ENCODE measurements around the gene NPC2.

The NPC2 gene

GRCh38 chr14:74527736-74528280, 34.7 kb upstream of the NPC2 start:
- TF ChIP-seq ISL1 (CRISPR knock-in tag; IDR thresholded peaks at IDR 0.05) (no peak), TSHZ2 (CRISPR knock-in tag; IDR thresholded peaks at IDR 0.05) (no peak), PPARA (CRISPR knock-in tag; IDR thresholded peaks at IDR 0.05; ENCODE audit: borderline replicate concordance) (no peak)
- ATAC-seq = no peak

GRCh38 chr14:74526854-74527585, 33.9 kb upstream of the NPC2 start:
- TF ChIP-seq ARNTL (CRISPR knock-in tag; IDR thresholded peaks at IDR 0.05; ENCODE audit: borderline replicate concordance, low read depth) (no peak), CSRNP3 (CRISPR knock-in tag; IDR thresholded peaks at IDR 0.05) (no peak), ZNF70 (CRISPR knock-in tag; IDR thresholded peaks at IDR 0.05) (no peak), TOX (CRISPR knock-in tag; IDR thresholded peaks at IDR 0.05; ENCODE audit: borderline replicate concordance) (no peak), PATZ1 (CRISPR knock-in tag; IDR thresholded peaks at IDR 0.05; ENCODE audit: borderline replicate concordance) (no peak), BACH2 (CRISPR knock-in tag; IDR thresholded peaks at IDR 0.05; ENCODE audit: borderline replicate concordance) (no peak), ZC3H10 (CRISPR knock-in tag; IDR thresholded peaks at IDR 0.05) (no peak), CREB5 (CRISPR knock-in tag; IDR thresholded peaks at IDR 0.05; ENCODE audit: low read depth) (no peak), ISL1 (CRISPR knock-in tag; IDR thresholded peaks at IDR 0.05) (no peak), CSDC2 (CRISPR knock-in tag; IDR thresholded peaks at IDR 0.05) (no peak)
- ATAC-seq = no peak

- TF ChIP-seq RARB (CRISPR knock-in tag; IDR thresholded peaks at IDR 0.05) (no peak), ZNF70 (CRISPR knock-in tag; IDR thresholded peaks at IDR 0.05) (no peak), CSRNP3 (CRISPR knock-in tag; IDR thresholded peaks at IDR 0.05) (no peak), ZNF8 (CRISPR knock-in tag; IDR thresholded peaks at IDR 0.05) (no peak), CREB5 (CRISPR knock-in tag; IDR thresholded peaks at IDR 0.05; ENCODE audit: low read depth) (no peak), OSR1 (CRISPR knock-in tag; IDR thresholded peaks at IDR 0.05) (no peak)
- no peak for ATAC-seq
Observed at GRCh38 chr14:74525361-74525851, 32.3 kb upstream of the NPC2 start.

- ATAC-seq = no peak; the same call in 2 of the 3 replicates
- no peak for TF ChIP-seq CSRNP3 (CRISPR knock-in tag; IDR thresholded peaks at IDR 0.05)
- TF ChIP-seq OSR1 (CRISPR knock-in tag; IDR thresholded peaks at IDR 0.05) = no peak
- no peak for TF ChIP-seq ZFP30 (CRISPR knock-in tag; IDR thresholded peaks at IDR 0.05)
- TF ChIP-seq ARNTL (CRISPR knock-in tag; IDR thresholded peaks at IDR 0.05; ENCODE audit: borderline replicate concordance, low read depth) = no peak
- TF ChIP-seq ZNF565 (CRISPR knock-in tag; conservative IDR thresholded peaks at IDR 0.05; ENCODE audit: low read depth) = no peak
- no peak for TF ChIP-seq ZNF70 (CRISPR knock-in tag; IDR thresholded peaks at IDR 0.05)
- no peak for TF ChIP-seq PPARA (CRISPR knock-in tag; IDR thresholded peaks at IDR 0.05; ENCODE audit: borderline replicate concordance)
- TF ChIP-seq ZFP3 (CRISPR knock-in tag; IDR thresholded peaks at IDR 0.05) = no peak
- TF ChIP-seq ZC3H10 (CRISPR knock-in tag; IDR thresholded peaks at IDR 0.05) = no peak
- no peak for TF ChIP-seq CSDC2 (CRISPR knock-in tag; IDR thresholded peaks at IDR 0.05)
Observed at GRCh38 chr14:74524812-74525135, 31.7 kb upstream of the NPC2 start.

Measured in SK-N-SH treated with all-trans-retinoic acid at 6 μM for 48 hours (cell line).